GM12891 (cell line): ENCODE results near the gene IGFBPL1.

ENCODE experiments used
- PAX5 ChIP-seq: IDR thresholded peaks from 2 replicates; pipeline ENCODE4 v1.6.1; 2011; ENCODE audit warnings: low read length, moderate library complexity, mild to moderate bottlenecking; ENCODE audit not compliant: insufficient read depth, severe bottlenecking
- POLR2A ChIP-seq: IDR thresholded peaks from 2 replicates; pipeline ENCODE4 v1.6.1; 2011; ENCODE audit warnings: low read depth, low read length, control low read depth
- POLR2AphosphoS5 ChIP-seq: IDR thresholded peaks from 2 replicates; pipeline ENCODE4 v1.6.1; 2011; ENCODE audit warnings: low read depth, low read length, control low read depth
- POU2F2 ChIP-seq: IDR thresholded peaks from 2 replicates; pipeline ENCODE4 v1.6.1; 2011; ENCODE audit warnings: low read depth, mild to moderate bottlenecking, control low read depth, low read length, moderate library complexity
- SPI1 ChIP-seq: IDR thresholded peaks from 2 replicates; pipeline ENCODE4 v1.6.1; 2011; ENCODE audit warnings: low read depth, low read length, control low read depth
- TAF1 ChIP-seq: IDR thresholded peaks from 2 replicates; pipeline ENCODE4 v1.6.1; 2011; ENCODE audit warnings: low read depth, low read length, control low read depth

GRCh38 chr9:38359297-38359653 is 65.0 kb downstream of the IGFBPL1 start:
- TF ChIP-seq POLR2A = no peak
- TF ChIP-seq TAF1 = no peak
- no peak for TF ChIP-seq SPI1
- no peak for TF ChIP-seq POLR2AphosphoS5
- no peak for TF ChIP-seq PAX5
- TF ChIP-seq POU2F2 = no peak
